GM18526 (cell line): ENCODE results near the gene LFNG.

Source experiments
- POLR2A ChIP-seq: IDR thresholded peaks from 3 replicates; pipeline ENCODE4 v1.6.1; 2011; ENCODE audit not compliant: insufficient read length; ENCODE audit errors: extremely low read depth

Gene LFNG

GRCh38 chr7:2575733-2576340 is 56.3 kb downstream of the LFNG start:
- TF ChIP-seq POLR2A = no peak

- no peak for TF ChIP-seq POLR2A
These were observed 57.3 kb downstream of the LFNG start for GRCh38 chr7:2576742-2577491.
